Measurements from ENCODE around the gene BCL2. TPM values are rescaled to one million over a fixed set of nuclear protein-coding genes. Genes with fewer than 3 reads are reported as not detected.

Gene BCL2
- total and polyA plus RNA-seq, 9 of the 15 experiments (the other 6 are each of a cell fraction or from before 2014, with no cell fraction given), result 0.10 to 1.1 (median 0.65) TPM

DNA sequence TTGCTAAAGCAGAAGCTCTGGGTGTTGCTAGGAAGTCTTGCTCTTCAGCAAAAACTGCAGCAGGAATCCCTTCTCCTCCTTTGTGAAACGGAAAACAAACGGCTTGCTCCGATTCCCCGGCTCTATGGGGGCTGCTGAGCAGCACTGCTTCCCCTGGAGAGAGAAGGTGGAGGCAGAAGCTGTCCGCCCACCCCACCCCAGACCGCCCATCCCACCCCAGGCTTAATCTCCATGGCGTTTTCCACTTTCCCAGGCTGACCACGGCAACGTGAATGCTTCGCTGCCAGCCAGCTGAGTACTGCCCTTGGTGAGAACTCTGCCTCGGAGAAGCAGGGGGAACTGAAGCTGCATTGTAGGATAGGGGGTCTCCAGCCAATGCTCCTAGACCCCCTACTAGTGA lies 139.2 kb downstream of the BCL2 start (continued):
- TF ChIP-seq, protein P1, sequence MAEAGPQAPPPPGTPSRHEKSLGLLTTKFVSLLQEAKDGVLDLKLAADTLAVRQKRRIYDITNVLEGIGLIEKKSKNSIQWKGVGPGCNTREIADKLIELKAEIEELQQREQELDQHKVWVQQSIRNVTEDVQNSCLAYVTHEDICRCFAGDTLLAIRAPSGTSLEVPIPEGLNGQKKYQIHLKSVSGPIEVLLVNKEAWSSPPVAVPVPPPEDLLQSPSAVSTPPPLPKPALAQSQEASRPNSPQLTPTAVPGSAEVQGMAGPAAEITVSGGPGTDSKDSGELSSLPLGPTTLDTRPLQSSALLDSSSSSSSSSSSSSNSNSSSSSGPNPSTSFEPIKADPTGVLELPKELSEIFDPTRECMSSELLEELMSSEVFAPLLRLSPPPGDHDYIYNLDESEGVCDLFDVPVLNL (CRISPR knock-in tag; IDR thresholded peaks at IDR 0.05; ENCODE audit: low read depth), result no peak
- TF ChIP-seq MBD1 (CRISPR knock-in tag; IDR thresholded peaks at IDR 0.05) (no peak), HDAC8 (tag; IDR thresholded peaks at IDR 0.05) (no peak), BDP1 (IDR thresholded peaks at IDR 0.05; ENCODE audit: insufficient read depth, insufficient read length) (no peak), RHOXF2B (CRISPR knock-in tag; conservative IDR thresholded peaks at IDR 0.05) (no peak), ARHGAP35 (IDR thresholded peaks at IDR 0.05; ENCODE audit: partially characterized antibody) (no peak)

DNA sequence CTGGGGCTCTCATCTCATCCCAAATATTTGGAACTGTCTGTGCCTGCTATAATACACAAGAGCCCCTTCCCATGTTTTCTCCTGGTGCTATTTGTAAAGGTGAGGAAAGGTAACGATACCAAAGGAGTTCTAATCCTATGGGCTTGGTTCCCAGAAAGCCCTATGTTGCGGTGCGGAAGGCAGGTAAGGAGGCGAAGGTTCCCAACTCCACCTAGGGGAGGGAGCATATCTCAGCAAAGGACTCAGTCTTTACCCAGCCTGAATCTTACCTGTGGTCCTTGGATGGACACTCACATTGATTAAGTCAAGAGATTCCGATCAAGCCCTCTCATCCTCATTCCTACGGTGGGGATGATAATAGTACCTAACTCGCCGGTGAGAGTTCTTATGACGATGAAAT lies 140.1 kb downstream of the BCL2 start:
- Histone ChIP-seq H3K4me3 (no peak overlapping the region), H4K20me1 (replicated peaks; ENCODE audit: control insufficient read depth, insufficient read depth, low read length) (no peaks in the 10 kb centered on the region), H3K36me3 (ENCODE audit: control insufficient read depth, insufficient read depth, low read length) (no peaks in the 10 kb centered on the region), H3K4me1 (replicated peaks in 1 of 2; ENCODE audit: control insufficient read depth in 2 of 2, insufficient read depth in 2 of 2, low read length in 2 of 2) (no peaks in the 10 kb centered on the region; a peak in 1 of 5 replicates), H3K9ac (ENCODE audit: insufficient read depth in 1 of 2, low read depth in 2 of 2, low read length in 2 of 2) (no peak overlapping the region), H3K79me2 (ENCODE audit: control insufficient read depth, insufficient read depth, low read length) (no peaks in the 10 kb centered on the region), H3K27me3 (ENCODE audit: control insufficient read depth in 2 of 2, insufficient read depth in 2 of 2, low read length in 2 of 2) (peaks cover 0 to 17% of the 10 kb centered on the region in 2 experiments; a peak in 2 of 5 replicates), H3K9me3 (replicated peaks; ENCODE audit: control insufficient read depth, insufficient read depth, low read depth, low read length) (no peaks in the 10 kb centered on the region), H3K4me2 (ENCODE audit: insufficient read depth, low read length) (no peak overlapping the region), H2AFZ (ENCODE audit: low read depth, low read length) (no peak overlapping the region), H3K27ac (ENCODE audit: extremely low read depth, low read depth, low read length) (no peak overlapping the region), H3K9me1 (ENCODE audit: control insufficient read depth, insufficient read depth, low read length) (no peaks in the 10 kb centered on the region)
- FAIRE-seq (no peak), DNase-seq (ENCODE audit: extremely low read depth in 1 of 4, low spot score in 3 of 4) (no peak), ATAC-seq (no peak)
- intact Hi-C loops (cut with micrococcal nuclease), result no loop called here
- in situ Hi-C loops (cut with MboI), result no loop called here
- ChIA-PET POLR2A (interaction anchor here (0.6 kb wide), 1 partner anchor 381 kb away, joined by 3 read pairs; no protein-coding TSS in a partner anchor), CTCF (ENCODE audit: low intra/inter-chr PET ratio) (no interaction called here)
- 4% methylated on average over 9 of the region's 9 CpGs for WGBS (ENCODE audit: insufficient coverage, low coverage, missing lambda C conversion rate)
- BruUV-seq (replicated peaks), result no TSS peak
- TF ChIP-seq ZNF431 (CRISPR knock-in tag; IDR thresholded peaks at IDR 0.05), result no peak
- no peak for TF ChIP-seq MTA2 (IDR thresholded peaks at IDR 0.05; ENCODE audit: low read depth)
- no peak for TF ChIP-seq ZNF444 (CRISPR knock-in tag; IDR thresholded peaks at IDR 0.05)
- no peak for TF ChIP-seq ZNF589 (CRISPR knock-in tag; IDR thresholded peaks at IDR 0.05; ENCODE audit: low read depth)
- no peak for TF ChIP-seq ZNF518B (CRISPR knock-in tag; IDR thresholded peaks at IDR 0.05)
- no peak for TF ChIP-seq HDAC3 (IDR thresholded peaks at IDR 0.05; ENCODE audit: borderline replicate concordance, partially characterized antibody)
- TF ChIP-seq ARID2 (IDR thresholded peaks at IDR 0.05), result no peak
- TF ChIP-seq NFE2L1 (tag; IDR thresholded peaks at IDR 0.05; ENCODE audit: borderline replicate concordance, low read depth), result no peak
- TF ChIP-seq PHB2 (IDR thresholded peaks at IDR 0.05; ENCODE audit: low read depth), result no peak

Measured in K562 (cell line).